C4-2B (cell line): ENCODE data around the gene GALNT10.
A peak's percentile ranks its signal among the peaks of the same experiment; 100 is the strongest.

Experiments
- H3K27ac ChIP-seq: fragments of 450-650 bp; 2 replicates; pipeline ENCODE4 v1.5.1; 2017
- CTCF ChIP-seq: fragments of 450-650 bp; conservative IDR thresholded peaks from 2 replicates; pipeline ENCODE4 v1.5.1; 2017; ENCODE audit warnings: mild to moderate bottlenecking
- ZFX ChIP-seq: fragments of 450-650 bp; IDR thresholded peaks from 2 replicates; pipeline ENCODE4 v1.6.1; 2017

Gene GALNT10

GRCh38 chr5:154298065-154298464 is 107.5 kb downstream of the GALNT10 start:
- H3K27ac ChIP-seq = peak overlapping the region; percentile 88; the same call in 1 of the 2 replicates
- no peak for TF ChIP-seq CTCF
- no peak for TF ChIP-seq ZFX

GRCh38 chr5:154300207-154300883 is 109.8 kb downstream of the GALNT10 start:
- H3K27ac ChIP-seq = no peak overlapping the region
- TF ChIP-seq CTCF (no peak), ZFX (no peak)

GRCh38 chr5:154301726-154302125 is 111.2 kb downstream of the GALNT10 start:
- TF ChIP-seq ZFX (no peak), CTCF (no peak)
- no peak overlapping the region for H3K27ac ChIP-seq

GRCh38 chr5:154302161-154302560 is 111.6 kb downstream of the GALNT10 start:
- H3K27ac ChIP-seq = no peak overlapping the region
- no peak for TF ChIP-seq CTCF
- TF ChIP-seq ZFX = no peak

- no peak overlapping the region for H3K27ac ChIP-seq
- TF ChIP-seq ZFX (no peak), CTCF (no peak)
Measured at GRCh38 chr5:154303133-154303532, 112.6 kb downstream of the GALNT10 start.

- TF ChIP-seq ZFX (no peak), CTCF (no peak)
- no peak overlapping the region for H3K27ac ChIP-seq
Measured at GRCh38 chr5:154308443-154309370, 118.2 kb downstream of the GALNT10 start.

GRCh38 chr5:154309371-154309745 is 118.8 kb downstream of the GALNT10 start:
- no peak overlapping the region for H3K27ac ChIP-seq
- TF ChIP-seq ZFX (no peak), CTCF (no peak)
